Stimulated activated CD8-positive, alpha-beta memory T cell treated with anti-CD3 and anti-CD28 coated beads, Interleukin-7, amount 100 ng/mL, for 24 hours (primary cell): ENCODE results near the gene EXD3.

Experiments used
- DNase-seq: peaks from one replicate; pipeline ENCODE4 v3.0.0-alpha.2; 2020; ENCODE audit warnings: low read depth

Gene EXD3

DNA sequence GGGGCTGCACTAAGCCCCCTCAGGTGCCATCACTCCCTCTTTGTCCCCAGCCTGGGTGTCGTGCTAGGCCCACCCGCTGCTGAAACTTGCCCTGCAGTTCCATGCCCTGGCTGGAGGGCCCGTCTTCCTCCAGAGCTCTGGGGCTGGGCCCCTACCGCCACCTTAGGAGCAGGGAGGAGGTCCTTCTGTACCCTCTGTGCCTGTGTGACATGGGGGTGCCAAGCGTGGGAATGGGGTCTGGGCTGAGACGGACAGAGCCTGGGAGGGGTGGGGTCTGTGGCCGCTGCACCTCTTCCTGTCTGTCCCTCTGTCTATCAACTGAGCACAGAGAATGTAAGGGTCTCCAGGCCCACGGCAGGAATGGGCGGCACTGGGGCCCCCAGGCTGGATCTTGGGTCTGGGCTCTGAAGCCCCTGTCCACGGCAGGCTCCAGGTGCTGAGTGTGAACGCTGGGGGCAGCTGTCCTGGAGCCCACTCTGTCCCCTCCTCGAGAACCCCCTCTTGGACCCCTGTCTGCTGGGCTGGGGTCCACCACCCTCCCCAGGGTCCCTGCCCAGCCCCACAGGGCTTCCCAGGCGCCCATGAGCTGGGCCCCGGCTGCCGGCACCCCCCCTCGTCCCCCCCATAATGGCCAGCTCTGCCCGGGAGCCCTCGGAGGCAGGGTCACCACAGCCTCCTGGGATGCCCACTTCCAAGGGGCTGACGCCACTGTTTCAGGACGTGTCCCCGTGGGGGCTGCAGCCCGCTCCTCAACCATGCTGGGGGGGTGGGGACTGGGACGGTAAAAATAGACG lies 105.0 kb downstream of the EXD3 start:
- DNase-seq = no peak

- DNase-seq = no peak
Observed at GRCh38 chr9:137317021-137317717, 105.8 kb downstream of the EXD3 start.

- DNase-seq = no peak
Observed at GRCh38 chr9:137316012-137316981, 106.7 kb downstream of the EXD3 start.

GRCh38 chr9:137315581-137316011 lies 107.4 kb downstream of the EXD3 start:
- DNase-seq = no peak

GRCh38 chr9:137314561-137315560 lies 108.1 kb downstream of the EXD3 start:
- DNase-seq = no peak

- no peak for DNase-seq
Observed at GRCh38 chr9:137313956-137314560, 108.9 kb downstream of the EXD3 start.

DNA sequence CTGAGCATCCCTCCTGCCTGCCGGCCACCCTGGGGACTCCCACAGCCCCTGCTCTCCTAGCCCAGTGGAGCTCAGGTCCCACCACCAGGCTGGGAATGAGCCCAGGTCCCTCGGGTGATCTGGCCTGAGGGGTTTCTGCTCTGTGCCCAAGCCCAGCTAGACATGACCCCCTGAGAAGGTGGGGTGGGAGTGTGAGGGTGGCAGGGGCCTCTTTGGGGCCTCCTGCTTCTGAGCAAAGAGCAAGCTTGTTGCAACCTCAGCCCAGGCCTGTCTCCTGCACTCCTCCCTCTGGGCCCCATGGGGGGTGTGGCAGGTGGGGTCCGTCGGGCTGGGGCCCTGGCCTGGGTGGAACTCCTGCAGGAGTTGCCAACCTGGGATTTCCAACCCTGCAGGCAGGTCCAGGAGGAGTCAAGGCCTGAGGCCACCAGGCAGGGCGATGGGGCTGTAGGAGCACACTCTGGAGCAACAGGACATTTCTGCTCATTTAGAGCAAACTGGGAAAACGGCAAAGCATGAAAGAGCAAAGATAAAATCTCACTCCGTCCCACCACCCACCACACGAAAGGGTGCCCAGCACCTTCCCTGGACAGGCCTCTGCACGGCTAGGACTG lies 109.5 kb downstream of the EXD3 start:
- DNase-seq = no peak

DNA sequence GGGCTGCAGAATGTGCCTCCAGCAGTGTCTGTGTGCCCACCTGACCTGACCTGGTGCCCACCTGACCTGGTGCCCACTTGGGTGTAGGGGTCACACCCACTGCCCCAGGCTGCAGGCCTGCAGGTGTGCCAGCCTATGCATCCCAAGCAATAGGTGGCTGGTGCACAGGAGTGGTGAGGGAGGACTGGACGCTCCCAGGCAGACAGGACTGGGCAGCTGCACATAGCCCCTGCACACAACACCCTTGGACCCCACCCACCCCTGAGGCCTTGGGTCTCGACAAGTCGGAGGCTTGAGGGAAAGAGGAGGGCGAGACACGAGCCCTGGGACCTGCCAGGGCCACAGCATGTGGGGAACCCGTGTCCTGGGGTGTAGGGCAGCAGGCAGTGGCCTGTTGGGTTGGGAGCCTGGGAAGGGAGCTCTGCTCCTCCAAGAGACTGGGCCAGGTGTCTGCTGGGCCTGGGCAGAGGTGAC lies 110.1 kb downstream of the EXD3 start:
- DNase-seq = no peak

- DNase-seq = no peak
Observed at GRCh38 chr9:137311986-137312851, 110.7 kb downstream of the EXD3 start.

- no peak for DNase-seq
Observed at GRCh38 chr9:137311171-137311985, 111.6 kb downstream of the EXD3 start.

DNA sequence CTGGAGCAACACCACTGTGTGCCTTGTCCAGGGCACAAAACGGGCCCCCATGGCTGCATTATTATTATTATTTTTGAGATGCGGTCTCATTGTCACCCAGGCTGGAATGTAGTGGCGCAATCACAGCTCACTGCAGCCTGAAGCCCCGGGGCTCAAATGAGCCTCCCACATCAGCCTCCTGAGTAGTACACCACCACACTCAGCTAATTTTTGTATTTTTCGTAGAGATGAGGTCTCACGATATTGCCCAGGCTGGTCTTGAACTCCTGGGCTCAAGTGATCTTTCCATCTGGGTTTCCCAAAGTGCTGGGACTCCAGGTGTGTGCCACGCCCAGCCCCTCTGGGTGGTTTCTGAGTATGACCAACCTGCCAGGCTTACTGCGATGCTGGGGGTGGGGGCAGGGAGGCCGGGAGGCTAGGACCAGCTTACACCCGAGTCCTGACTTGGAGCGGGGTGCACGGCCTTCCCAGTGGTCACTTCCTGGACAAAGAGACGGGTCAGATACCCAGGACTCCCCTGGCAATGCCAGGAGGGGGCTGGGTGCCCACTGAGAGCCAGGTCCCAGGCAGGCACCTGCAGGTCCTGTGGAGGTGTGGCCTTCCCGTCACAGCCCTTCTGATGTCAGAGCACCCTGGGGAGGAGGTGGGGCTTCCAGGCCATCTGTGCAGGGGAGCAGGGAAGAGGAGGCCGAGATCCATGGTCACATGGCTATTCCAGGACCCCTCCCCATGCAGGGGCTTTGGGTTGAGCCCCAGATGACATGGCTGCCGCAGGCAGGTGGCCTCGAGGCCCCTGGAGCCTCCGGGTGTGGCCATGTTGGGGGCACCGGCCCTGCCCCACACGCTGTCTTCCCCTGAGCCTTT lies 112.5 kb downstream of the EXD3 start:
- DNase-seq = no peak

GRCh38 chr9:137309368-137310188 lies 113.4 kb downstream of the EXD3 start:
- no peak for DNase-seq

DNA sequence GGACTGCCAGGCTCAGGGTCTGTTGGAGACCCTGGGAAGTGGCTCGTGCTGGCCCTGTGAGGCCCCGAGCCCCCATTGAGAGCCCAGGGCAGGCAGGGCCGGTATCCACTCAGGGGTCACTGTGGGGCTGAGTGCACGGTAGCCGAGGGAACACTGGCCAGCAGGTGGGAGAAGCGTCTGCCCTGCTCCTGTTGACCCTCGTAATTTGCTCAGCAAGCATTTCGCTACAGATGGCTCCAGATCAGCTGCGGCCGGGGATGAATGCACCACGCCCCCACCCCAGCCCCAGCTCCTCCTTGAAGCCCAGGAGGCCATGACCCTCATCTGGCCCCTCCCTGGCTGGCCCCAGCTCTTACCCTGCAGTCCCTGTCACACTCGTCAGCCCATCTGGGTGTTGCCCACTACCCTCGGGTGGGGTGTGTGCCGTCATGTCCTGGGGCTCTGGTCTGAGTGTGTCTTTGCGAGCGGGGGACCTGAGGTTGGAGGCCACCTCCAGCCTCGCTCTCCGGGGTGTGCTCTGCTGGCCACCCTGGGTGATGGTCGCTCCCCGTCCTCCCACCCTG lies 114.8 kb downstream of the EXD3 start:
- DNase-seq = no peak

DNA sequence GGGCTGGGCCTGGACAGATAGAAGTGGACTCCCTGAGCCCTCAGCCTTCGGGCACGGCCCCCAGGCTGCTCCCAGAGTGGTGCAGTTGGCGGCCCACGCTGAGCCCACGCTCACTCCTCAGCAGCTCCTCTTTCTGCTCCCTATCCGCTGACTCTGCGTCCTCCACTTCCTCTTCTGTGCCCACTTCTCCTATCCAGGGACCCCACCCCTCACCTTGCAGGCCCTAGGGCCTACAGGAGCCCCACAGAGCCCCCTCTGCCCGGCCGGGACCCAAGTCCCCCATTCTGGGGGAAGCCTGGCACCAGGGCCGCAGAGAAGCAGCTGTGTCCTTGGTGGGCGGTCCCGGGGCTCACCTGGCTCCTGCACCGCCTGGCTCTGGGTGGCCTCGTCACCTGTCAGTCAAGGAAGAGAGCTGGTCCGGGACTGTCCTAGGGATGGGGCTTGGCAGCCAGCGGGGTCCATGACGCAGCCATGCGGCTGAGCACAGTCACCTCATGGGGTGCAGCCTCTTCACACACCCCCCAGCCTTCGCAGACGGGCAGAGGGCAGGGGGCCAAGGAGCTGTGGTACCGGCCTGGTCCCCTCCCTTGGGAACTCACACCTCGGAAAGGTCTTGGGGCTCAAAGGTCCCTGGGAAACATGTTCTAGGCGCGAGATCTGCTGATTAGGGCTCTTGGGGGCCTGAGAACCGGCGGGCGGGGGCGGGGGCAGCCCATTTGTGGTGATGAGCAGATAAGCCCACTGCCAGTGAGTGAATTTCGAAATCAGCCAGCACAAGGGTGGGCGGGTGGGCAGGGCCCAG lies 115.5 kb downstream of the EXD3 start:
- DNase-seq = no peak

GRCh38 chr9:137306850-137307254 lies 116.1 kb downstream of the EXD3 start:
- no peak for DNase-seq
